Measurements from ENCODE around the gene MCU.
"Not testable (repeated sequence)": the region's sequence is repeated elsewhere in the genome, so short reads cannot be mapped to it uniquely, and the experiment has no call there.

Gene MCU

GRCh38 chr10:72852508-72852907, 160.6 kb downstream of the MCU start:
- no peak for DNase-seq

- DNase-seq: no peak
Observed at GRCh38 chr10:72855129-72855528, 163.2 kb downstream of the MCU start.

DNA sequence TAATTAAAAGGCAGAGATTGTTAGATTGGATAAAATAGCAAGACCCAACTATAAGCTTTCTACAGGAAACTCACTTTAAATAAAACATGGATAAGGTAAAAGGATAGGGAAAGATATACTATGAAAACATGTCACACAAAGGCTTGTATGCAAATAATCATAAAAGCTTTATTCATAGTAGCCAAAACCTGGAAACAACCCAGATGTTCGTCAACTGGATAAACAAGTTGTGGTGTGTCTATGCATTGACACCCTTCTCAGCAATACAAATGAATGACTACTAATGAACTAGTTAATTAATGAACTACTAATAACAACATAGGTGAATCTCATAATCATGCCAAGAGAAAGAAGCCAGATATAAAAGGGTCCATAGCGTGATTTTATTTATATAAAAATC, 163.8 kb downstream of the MCU start:
- DNase-seq: no peak

GRCh38 chr10:72858067-72858466, 166.1 kb downstream of the MCU start:
- no peak for DNase-seq

GRCh38 chr10:72862957-72863356, 171.0 kb downstream of the MCU start:
- DNase-seq: no peak

DNA sequence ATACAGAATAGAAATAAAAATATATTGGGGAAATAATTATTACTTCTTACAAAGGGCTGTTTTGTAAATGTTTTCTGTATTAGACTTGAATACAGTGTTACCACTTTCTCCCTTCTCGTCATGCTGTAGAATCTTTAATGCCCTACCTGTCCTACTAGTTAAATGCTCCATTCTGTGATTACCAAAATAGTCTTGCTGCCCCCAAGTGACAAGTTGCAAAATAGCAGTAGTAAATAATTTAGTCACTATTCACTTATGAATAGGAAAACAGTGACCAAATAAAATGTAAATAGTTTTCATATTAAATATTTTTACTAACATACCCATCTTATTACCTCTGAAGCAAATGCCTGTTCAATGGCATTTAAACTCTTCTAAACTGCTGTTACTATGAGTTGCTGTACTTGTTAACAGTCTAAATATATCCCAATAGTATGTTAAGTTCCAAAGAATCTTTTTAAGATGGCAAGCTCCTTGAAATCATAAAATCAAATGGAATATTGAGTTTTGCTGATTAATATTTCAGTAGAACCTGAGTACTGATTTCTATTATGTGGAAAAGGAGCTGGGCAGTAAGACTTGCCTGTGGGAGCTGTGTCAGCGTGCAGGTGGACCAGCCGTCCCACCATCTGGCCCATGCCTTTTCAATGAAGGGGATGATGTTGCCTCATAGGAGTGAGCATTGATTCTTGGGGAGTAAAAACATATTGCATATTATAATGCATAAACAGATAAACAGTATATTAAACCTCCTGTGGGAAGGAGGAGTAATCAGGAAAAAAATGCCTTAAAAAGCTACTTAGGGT, 183.5 kb downstream of the MCU start:
- no peak for DNase-seq

DNA sequence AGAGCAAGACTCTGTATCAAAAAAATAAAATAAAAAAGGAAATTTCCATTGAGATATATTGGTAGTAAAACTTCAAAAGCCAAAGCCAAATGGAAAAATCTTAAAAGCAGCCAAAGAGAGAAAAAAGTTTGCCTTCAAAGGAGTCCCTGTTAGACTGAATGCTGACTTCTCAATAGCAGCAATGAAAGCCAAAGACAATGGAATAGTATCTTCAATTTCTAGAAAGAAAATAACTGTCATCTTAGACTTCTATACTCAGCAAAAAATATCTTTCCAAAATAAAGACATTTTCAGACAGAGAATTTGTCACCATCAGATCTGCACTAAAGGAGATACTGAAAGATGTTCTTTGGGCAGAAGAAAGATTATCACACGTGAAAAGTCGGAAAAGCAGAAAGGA, 187.3 kb downstream of the MCU start:
- no peak for DNase-seq

GRCh38 chr10:72881291-72881690, 189.3 kb downstream of the MCU start:
- DNase-seq: no peak

DNA sequence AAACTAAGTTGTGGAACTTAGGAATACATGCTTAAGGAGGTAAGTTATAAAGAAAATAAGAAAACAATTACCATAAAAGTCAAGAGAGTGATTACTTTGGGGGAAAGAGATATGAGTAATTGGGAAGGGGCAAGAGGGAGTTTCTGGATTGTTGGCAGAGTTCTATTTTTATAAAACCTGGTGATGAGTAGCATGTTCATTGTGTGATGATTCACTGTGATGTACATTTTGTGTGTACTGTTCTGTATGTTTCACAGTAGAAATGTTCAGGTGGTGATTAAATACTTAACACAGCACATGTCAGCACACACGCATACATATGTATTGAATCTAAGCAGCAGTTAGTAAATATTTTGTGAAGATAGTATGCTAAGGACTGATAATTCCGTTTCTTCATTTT, 191.9 kb downstream of the MCU start:
- no peak for DNase-seq

GRCh38 chr10:72885953-72886352, 194.0 kb downstream of the MCU start:
- DNase-seq: no peak

DNA sequence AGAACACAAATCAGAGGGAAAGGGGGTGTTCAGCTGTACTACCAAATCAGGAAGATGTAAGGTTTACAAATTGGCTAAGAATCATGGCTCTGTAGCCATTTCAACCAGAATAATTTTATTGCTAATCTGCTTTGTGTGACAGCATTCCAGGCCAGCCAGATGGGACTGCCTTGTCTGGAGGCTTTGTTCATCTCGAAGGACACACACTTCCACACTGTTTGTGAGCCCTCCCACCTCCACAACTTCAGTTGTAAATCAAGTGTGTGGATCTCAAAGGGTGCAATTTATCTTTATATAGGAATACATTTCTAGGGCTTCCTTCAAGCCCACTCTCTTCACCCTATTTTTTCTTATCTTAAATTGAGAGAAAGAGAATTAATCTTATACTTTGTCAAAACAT, 194.7 kb downstream of the MCU start:
- DNase-seq: no peak

- no peak for DNase-seq
Observed at GRCh38 chr10:72887043-72887442, 195.1 kb downstream of the MCU start.

- DNase-seq: no peak
Observed at GRCh38 chr10:72888151-72888638, 196.3 kb downstream of the MCU start.

GRCh38 chr10:72889391-72889831, 197.5 kb downstream of the MCU start:
- DNase-seq: no peak

- no peak for DNase-seq
Observed at GRCh38 chr10:72890086-72890485, 198.1 kb downstream of the MCU start.

- DNase-seq: no peak
Observed at GRCh38 chr10:72893136-72893798, 201.3 kb downstream of the MCU start, which contains the start of gene OIT3. TSS of gene OIT3 (plus strand) at chr10:72893739. CDS start at chr10:72893799, 60 bp downstream.

- no peak for DNase-seq
Observed at GRCh38 chr10:72895236-72895850, 203.4 kb downstream of the MCU start.

DNA sequence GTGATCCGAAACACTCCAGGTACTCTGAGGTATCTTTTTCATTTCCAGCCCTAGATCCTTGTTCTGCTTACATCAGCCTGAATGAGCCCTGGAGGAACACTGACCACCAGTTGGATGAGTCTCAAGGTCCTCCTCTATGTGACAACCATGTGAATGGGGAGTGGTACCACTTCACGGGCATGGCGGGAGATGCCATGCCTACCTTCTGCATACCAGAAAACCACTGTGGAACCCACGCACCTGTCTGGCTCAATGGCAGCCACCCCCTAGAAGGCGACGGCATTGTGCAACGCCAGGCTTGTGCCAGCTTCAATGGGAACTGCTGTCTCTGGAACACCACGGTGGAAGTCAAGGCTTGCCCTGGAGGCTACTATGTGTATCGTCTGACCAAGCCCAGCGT, 206.7 kb downstream of the MCU start:
- DNase-seq: no peak

DNA sequence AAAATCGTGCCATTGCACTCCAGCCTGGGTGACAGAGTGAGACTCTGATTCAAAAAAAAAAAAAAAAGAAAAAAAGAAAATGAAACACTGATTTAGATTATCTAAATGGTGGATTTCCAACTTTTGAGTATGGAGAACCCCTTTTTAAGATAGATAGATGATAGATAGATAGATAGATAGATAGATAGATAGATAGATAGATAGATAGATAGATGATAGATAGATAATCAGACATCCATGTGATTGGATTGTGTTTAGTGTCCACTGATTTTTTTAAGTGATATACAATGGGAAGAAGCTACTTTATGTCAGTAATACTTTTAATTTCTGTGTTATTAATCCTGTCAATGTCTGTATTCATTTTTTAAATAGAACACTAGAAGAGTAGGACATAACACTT, 207.6 kb downstream of the MCU start:
- DNase-seq: no peak

GRCh38 chr10:72903941-72904446, 212.1 kb downstream of the MCU start:
- not testable (repeated sequence) for DNase-seq

DNA sequence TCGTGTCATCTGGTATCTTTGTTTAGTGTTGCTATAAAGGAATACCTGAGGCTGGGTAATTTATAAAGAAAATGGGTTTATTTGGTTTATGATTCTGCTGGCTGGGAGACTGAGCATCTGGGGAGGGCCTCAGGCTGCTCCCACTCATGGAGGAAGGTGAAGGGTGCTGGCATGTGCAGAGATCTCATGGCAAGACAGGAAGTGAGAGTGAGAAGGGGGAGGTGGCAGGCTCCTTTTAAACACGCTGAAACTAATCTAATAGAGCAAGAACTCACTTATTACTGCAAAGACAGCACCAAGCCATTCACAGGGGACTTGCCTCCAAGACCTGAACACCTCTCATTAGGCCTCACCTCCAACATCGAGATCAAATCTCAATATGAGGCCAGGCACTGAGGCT, 212.9 kb downstream of the MCU start:
- DNase-seq: no peak

- no peak for DNase-seq
Observed at GRCh38 chr10:72906446-72906845, 214.5 kb downstream of the MCU start.

DNA sequence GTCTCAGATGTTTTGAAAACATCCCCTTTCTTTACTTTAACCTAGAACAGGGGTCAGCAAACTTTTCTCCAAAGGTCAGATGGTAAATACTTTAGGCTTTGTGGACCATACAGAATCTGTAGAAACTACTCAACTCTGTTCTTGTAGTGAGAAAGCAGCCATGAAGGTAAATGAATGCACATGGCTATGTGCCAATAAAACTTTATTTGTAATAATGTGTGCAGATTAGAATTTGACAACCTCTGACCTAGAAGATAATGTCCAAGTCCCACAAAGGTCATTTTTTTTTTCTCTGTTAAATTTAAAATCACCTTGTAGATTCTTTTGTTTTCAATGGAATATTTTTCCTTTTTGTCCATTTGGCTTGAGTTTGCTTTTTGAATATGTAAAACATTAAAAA, 218.8 kb downstream of the MCU start:
- DNase-seq: no peak

GRCh38 chr10:72911758-72912157, 219.8 kb downstream of the MCU start:
- no peak for DNase-seq

All from activated naive CD4-positive, alpha-beta T cell treated with Interleukin-2 at 50 U/mL for 16 hours (primary cell).